Hepatocyte (in vitro differentiated cells): ENCODE data around the gene SPATA2.

Experiments used
- CTCF ChIP-seq: fragments of 200-600 bp; sonication (generic); IDR thresholded peaks from 2 replicates; pipeline ENCODE4 v1.5.1; 2016; ENCODE audit warnings: antibody characterized with exemption, mild to moderate bottlenecking; ENCODE audit not compliant: poor library complexity
- EZH2 ChIP-seq: fragments of 200-600 bp; sonication (generic); IDR thresholded peaks from 2 replicates; pipeline ENCODE4 v1.6.1; 2016; ENCODE audit warnings: antibody characterized with exemption, mild to moderate bottlenecking, borderline replicate concordance
- EZH2phosphoT487 ChIP-seq: fragments of 200-600 bp; sonication (generic); IDR thresholded peaks from one replicate; pipeline ENCODE4 v1.6.1; 2018; ENCODE audit warnings: antibody characterized with exemption, mild to moderate bottlenecking, low read depth, moderate library complexity; ENCODE audit not compliant: unreplicated experiment, severe bottlenecking

GRCh38 chr20:49859807-49860206 is 55.5 kb downstream of the SPATA2 start:
- TF ChIP-seq EZH2: no peak
- TF ChIP-seq CTCF: no peak
- TF ChIP-seq EZH2phosphoT487: no peak
